GM23338 (cell line): Measurements from ENCODE around the gene MC2R. TPM values are rescaled to one million over a fixed set of nuclear protein-coding genes. Genes with fewer than 3 reads are reported as not detected.

Source experiments
- ATAC-seq: fragments of 200-7000 bp; cut with Tn5 transposase; 3 replicates; pipeline ENCODE4 v1.9.1; 2020
- DNase-seq: peaks from one replicate; pipeline ENCODE4 v3.0.0-alpha.2; 2015; ENCODE audit warnings: low spot score
- H2AFZ ChIP-seq: fragments of 200-600 bp; sonication (generic); 2 replicates; pipeline ENCODE4 v1.8.0; 2016; ENCODE audit warnings: antibody characterized with exemption, mild to moderate bottlenecking, moderate library complexity
- H3F3A ChIP-seq: fragments of 200-600 bp; sonication (generic); replicated peaks from 2 replicates; pipeline ENCODE4 v1.8.0; 2017; ENCODE audit warnings: antibody characterized with exemption, mixed run types, low read depth
- H3K27ac ChIP-seq: fragments of 200-600 bp; sonication (generic); 2 replicates; pipeline ENCODE4 v1.6.1; 2016; ENCODE audit warnings: low read depth
- H3K27me3 ChIP-seq: fragments of 200-600 bp; sonication (generic); 2 replicates; pipeline ENCODE4 v1.8.0; 2016; ENCODE audit warnings: mild to moderate bottlenecking, mixed run types, moderate library complexity; ENCODE audit not compliant: insufficient read depth
- H3K36me3 ChIP-seq: fragments of 200-600 bp; sonication (generic); 2 replicates; pipeline ENCODE4 v1.8.0; 2016; ENCODE audit warnings: mild to moderate bottlenecking; ENCODE audit not compliant: insufficient read depth
- H3K4me1 ChIP-seq: fragments of 200-600 bp; sonication (generic); 2 replicates; pipeline ENCODE4 v1.8.0; 2016; ENCODE audit warnings: mild to moderate bottlenecking, moderate library complexity; ENCODE audit not compliant: insufficient read depth
- H3K4me2 ChIP-seq: fragments of 200-600 bp; sonication (generic); 2 replicates; pipeline ENCODE4 v1.7.1; 2017; ENCODE audit warnings: mixed run types
- H3K4me3 ChIP-seq: fragments of 200-600 bp; sonication (generic); 2 replicates; pipeline ENCODE4 v1.6.1; 2016; ENCODE audit warnings: mixed run types
- H3K79me2 ChIP-seq: fragments of 200-600 bp; sonication (generic); replicated peaks from 2 replicates; pipeline ENCODE4 v1.8.0; 2017; ENCODE audit warnings: mild to moderate bottlenecking; ENCODE audit not compliant: insufficient read depth
- H3K9me2 ChIP-seq: fragments of 200-600 bp; sonication (generic); 2 replicates; pipeline ENCODE4 v1.8.0; 2017; ENCODE audit not compliant: insufficient read depth
- H4K20me1 ChIP-seq: fragments of 200-600 bp; sonication (generic); replicated peaks from 2 replicates; pipeline ENCODE4 v1.8.0; 2017; ENCODE audit warnings: mild to moderate bottlenecking; ENCODE audit not compliant: insufficient read depth
- H3K27ac Mint-ChIP-seq: 2 replicates; pipeline ENCODE4 v1.8.0; 2020; ENCODE audit warnings: inconsistent platforms, mild to moderate bottlenecking, moderate library complexity, mixed read lengths
- H3K27me3 Mint-ChIP-seq: 3 replicates; pipeline ENCODE4 v1.8.0; 2022; ENCODE audit warnings: low read depth, mild to moderate bottlenecking, moderate library complexity, mixed read lengths, inconsistent platforms; ENCODE audit not compliant: insufficient read depth, poor library complexity
- H3K36me3 Mint-ChIP-seq: 3 replicates; pipeline ENCODE4 v1.8.0; 2021; ENCODE audit warnings: low read depth, mild to moderate bottlenecking, inconsistent platforms, moderate library complexity, mixed read lengths
- H3K4me1 Mint-ChIP-seq: 3 replicates; pipeline ENCODE4 v1.8.0; 2020; ENCODE audit warnings: mild to moderate bottlenecking, inconsistent platforms, mixed read lengths
- H3K4me3 Mint-ChIP-seq: 3 replicates; pipeline ENCODE4 v1.8.0; 2021; ENCODE audit warnings: moderate library complexity, mild to moderate bottlenecking, inconsistent platforms, mixed read lengths
- H3K9me3 Mint-ChIP-seq: 3 replicates; pipeline ENCODE4 v1.8.0; 2020; ENCODE audit warnings: moderate library complexity, mild to moderate bottlenecking, inconsistent platforms, mixed read lengths
- EZH2 ChIP-seq: fragments of 200-600 bp; sonication (generic); IDR thresholded peaks from one replicate; pipeline ENCODE4 v1.8.0; 2017; ENCODE audit warnings: antibody characterized with exemption, mild to moderate bottlenecking, low read depth; ENCODE audit not compliant: unreplicated experiment
- NANOG ChIP-seq: IDR thresholded peaks from 2 replicates; pipeline ENCODE4 v1.6.1; 2016; ENCODE audit warnings: antibody characterized with exemption, borderline replicate concordance
- POLR2AphosphoS5 ChIP-seq: IDR thresholded peaks from 2 replicates; pipeline ENCODE4 v1.6.1; 2016; ENCODE audit warnings: antibody characterized with exemption, low read depth
- STAT1 ChIP-seq: IDR thresholded peaks from one replicate; pipeline ENCODE4 v1.6.1; 2016; ENCODE audit warnings: antibody characterized with exemption; ENCODE audit not compliant: unreplicated experiment
- ZNF331 ChIP-seq: fragments of 250-450 bp; sonication (Bioruptor Pico); IDR thresholded peaks from 2 replicates; pipeline ENCODE4 v1.5.0; 2020; ENCODE audit warnings: low read depth, mild to moderate bottlenecking, moderate library complexity
- polyA plus RNA-seq: library from polyadenylated mRNA; unstranded; fragments of >200 nt; fragmentation: Nextera tagmentation; extraction: Ambion mirVana; gene quantifications from 2 replicates; pipeline ENCODE4 v1.2.1, GENCODE V29; 2016
- total RNA-seq: library from RNA; depleted of rRNA; stranded (reverse); fragments of >200 nt; shearing (Covaris generic); gene quantifications from 2 replicates; pipeline ENCODE4 v1.2.3, GENCODE V29; 2014
- TF ChIP-seq, protein P1 (sequence below): fragments of 250-450 bp; sonication (Bioruptor Pico); IDR thresholded peaks from 2 replicates; pipeline ENCODE4 v1.5.0; 2020; ENCODE audit warnings: mild to moderate bottlenecking, moderate library complexity
- TF ChIP-seq, protein P2 (sequence below), 2 experiments: fragments of 200-600 bp in 1 of 2; sonication (generic) in 1 of 2; conservative IDR thresholded peaks; 2 replicates each; pipeline versions ENCODE4 v1.5.1 to v1.6.1; 2016 to 2017; ENCODE audit warnings: antibody characterized with exemption in 2 of 2, low read depth in 2 of 2, mild to moderate bottlenecking in 2 of 2, moderate library complexity in 1 of 2

MC2R gene
- total and polyA plus RNA-seq, 2 experiments from 2014 or later, result not detected

- TF ChIP-seq, protein P1, sequence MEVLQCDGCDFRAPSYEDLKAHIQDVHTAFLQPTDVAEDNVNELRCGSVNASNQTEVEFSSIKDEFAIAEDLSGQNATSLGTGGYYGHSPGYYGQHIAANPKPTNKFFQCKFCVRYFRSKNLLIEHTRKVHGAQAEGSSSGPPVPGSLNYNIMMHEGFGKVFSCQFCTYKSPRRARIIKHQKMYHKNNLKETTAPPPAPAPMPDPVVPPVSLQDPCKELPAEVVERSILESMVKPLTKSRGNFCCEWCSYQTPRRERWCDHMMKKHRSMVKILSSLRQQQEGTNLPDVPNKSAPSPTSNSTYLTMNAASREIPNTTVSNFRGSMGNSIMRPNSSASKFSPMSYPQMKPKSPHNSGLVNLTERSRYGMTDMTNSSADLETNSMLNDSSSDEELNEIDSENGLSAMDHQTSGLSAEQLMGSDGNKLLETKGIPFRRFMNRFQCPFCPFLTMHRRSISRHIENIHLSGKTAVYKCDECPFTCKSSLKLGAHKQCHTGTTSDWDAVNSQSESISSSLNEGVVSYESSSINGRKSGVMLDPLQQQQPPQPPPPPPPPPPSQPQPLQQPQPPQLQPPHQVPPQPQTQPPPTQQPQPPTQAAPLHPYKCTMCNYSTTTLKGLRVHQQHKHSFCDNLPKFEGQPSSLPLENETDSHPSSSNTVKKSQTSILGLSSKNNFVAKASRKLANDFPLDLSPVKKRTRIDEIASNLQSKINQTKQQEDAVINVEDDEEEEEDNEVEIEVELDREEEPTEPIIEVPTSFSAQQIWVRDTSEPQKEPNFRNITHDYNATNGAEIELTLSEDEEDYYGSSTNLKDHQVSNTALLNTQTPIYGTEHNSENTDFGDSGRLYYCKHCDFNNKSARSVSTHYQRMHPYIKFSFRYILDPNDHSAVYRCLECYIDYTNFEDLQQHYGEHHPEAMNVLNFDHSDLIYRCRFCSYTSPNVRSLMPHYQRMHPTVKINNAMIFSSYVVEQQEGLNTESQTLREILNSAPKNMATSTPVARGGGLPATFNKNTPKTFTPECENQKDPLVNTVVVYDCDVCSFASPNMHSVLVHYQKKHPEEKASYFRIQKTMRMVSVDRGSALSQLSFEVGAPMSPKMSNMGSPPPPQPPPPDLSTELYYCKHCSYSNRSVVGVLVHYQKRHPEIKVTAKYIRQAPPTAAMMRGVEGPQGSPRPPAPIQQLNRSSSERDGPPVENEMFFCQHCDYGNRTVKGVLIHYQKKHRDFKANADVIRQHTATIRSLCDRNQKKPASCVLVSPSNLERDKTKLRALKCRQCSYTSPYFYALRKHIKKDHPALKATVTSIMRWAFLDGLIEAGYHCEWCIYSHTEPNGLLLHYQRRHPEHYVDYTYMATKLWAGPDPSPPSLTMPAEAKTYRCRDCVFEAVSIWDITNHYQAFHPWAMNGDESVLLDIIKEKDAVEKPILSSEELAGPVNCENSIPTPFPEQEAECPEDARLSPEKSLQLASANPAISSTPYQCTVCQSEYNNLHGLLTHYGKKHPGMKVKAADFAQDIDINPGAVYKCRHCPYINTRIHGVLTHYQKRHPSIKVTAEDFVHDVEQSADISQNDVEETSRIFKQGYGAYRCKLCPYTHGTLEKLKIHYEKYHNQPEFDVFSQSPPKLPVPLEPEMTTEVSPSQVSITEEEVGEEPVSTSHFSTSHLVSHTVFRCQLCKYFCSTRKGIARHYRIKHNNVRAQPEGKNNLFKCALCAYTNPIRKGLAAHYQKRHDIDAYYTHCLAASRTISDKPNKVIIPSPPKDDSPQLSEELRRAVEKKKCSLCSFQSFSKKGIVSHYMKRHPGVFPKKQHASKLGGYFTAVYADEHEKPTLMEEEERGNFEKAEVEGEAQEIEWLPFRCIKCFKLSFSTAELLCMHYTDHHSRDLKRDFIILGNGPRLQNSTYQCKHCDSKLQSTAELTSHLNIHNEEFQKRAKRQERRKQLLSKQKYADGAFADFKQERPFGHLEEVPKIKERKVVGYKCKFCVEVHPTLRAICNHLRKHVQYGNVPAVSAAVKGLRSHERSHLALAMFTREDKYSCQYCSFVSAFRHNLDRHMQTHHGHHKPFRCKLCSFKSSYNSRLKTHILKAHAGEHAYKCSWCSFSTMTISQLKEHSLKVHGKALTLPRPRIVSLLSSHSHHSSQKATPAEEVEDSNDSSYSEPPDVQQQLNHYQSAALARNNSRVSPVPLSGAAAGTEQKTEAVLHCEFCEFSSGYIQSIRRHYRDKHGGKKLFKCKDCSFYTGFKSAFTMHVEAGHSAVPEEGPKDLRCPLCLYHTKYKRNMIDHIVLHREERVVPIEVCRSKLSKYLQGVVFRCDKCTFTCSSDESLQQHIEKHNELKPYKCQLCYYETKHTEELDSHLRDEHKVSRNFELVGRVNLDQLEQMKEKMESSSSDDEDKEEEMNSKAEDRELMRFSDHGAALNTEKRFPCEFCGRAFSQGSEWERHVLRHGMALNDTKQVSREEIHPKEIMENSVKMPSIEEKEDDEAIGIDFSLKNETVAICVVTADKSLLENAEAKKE (CRISPR knock-in tag), result no peak
- TF ChIP-seq ZNF331 (CRISPR knock-in tag) (no peak), EZH2 (no peak), POLR2AphosphoS5 (no peak), STAT1 (no peak)
- TF ChIP-seq, protein P2, sequence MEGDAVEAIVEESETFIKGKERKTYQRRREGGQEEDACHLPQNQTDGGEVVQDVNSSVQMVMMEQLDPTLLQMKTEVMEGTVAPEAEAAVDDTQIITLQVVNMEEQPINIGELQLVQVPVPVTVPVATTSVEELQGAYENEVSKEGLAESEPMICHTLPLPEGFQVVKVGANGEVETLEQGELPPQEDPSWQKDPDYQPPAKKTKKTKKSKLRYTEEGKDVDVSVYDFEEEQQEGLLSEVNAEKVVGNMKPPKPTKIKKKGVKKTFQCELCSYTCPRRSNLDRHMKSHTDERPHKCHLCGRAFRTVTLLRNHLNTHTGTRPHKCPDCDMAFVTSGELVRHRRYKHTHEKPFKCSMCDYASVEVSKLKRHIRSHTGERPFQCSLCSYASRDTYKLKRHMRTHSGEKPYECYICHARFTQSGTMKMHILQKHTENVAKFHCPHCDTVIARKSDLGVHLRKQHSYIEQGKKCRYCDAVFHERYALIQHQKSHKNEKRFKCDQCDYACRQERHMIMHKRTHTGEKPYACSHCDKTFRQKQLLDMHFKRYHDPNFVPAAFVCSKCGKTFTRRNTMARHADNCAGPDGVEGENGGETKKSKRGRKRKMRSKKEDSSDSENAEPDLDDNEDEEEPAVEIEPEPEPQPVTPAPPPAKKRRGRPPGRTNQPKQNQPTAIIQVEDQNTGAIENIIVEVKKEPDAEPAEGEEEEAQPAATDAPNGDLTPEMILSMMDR (conservative IDR thresholded peaks at IDR 0.05; ENCODE audit: low read depth in 2 of 2), result no peak
These were observed 19.8 kb downstream of the MC2R start (continued) for GRCh38 chr18:13895505-13896033.

DNA sequence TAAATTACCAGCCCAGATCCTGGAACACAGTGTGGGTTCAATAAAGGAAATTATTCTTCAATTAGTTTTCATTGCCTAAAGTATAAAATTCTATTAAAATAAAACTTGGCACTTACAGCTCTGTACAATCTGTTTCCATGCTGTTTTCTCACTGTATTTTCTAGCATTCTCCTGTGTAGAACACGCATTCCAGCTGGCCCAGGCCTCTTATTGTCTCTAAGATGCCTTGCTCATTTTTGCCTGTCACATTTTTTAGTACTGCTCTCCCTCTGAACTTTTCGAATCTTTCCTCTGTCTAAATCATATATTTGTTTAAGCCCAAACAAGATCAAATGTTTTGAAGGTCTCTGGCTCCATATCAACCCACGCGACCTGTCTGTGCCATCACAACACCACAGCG, 20.8 kb downstream of the MC2R start:
- Histone ChIP-seq H3K4me2 (no peak overlapping the region), H3K4me3 (no peak overlapping the region), H3K27ac (no peak overlapping the region), H3K9me2 (no peaks in the 10 kb centered on the region), H3K36me3 (no peaks in the 10 kb centered on the region), H3K4me1 (no peaks in the 10 kb centered on the region), H3F3A (no peaks in the 10 kb centered on the region), H4K20me1 (no peaks in the 10 kb centered on the region), H2AFZ (no peak overlapping the region), H3K27me3 (no peaks in the 10 kb centered on the region), H3K79me2 (no peaks in the 10 kb centered on the region)
- no peaks in the 10 kb centered on the region for H3K36me3 Mint-ChIP-seq
- H3K27ac Mint-ChIP-seq, result no peak overlapping the region
- DNase-seq, result no peak
- H3K27me3 Mint-ChIP-seq, result no peaks in the 10 kb centered on the region
- peaks cover 5% of the 10 kb centered on the region; the same call in 2 of the 3 replicates for H3K4me1 Mint-ChIP-seq
- no peak for ATAC-seq
- H3K9me3 Mint-ChIP-seq, result no peaks in the 10 kb centered on the region
- no peak overlapping the region for H3K4me3 Mint-ChIP-seq
- TF ChIP-seq, protein P2 (conservative IDR thresholded peaks at IDR 0.05; ENCODE audit: low read depth in 2 of 2), result no peak
- no peak for TF ChIP-seq NANOG
